SK-N-SH (cell line): ENCODE measurements around the gene TFPI.

ENCODE experiments used
- CTCF ChIP-seq: fragments of 200-600 bp; sonication (generic); IDR thresholded peaks from 2 replicates; pipeline ENCODE4 v1.6.1; 2017; ENCODE audit warnings: antibody characterized with exemption, mild to moderate bottlenecking, moderate library complexity
- FOXJ3 ChIP-seq: sonication (generic); formaldehyde crosslinking; IDR thresholded peaks from 2 replicates; pipeline ENCODE4 v1.5.1; 2020; ENCODE audit warnings: mild to moderate bottlenecking, missing genetic modification reagents
- IRF3 ChIP-seq: fragments of 150-350 bp; IDR thresholded peaks from 2 replicates; pipeline ENCODE4 v1.6.1; 2016; ENCODE audit warnings: mild to moderate bottlenecking, low read depth, low read length
- RAD21 ChIP-seq: IDR thresholded peaks from 2 replicates; pipeline ENCODE4 v1.6.1; 2012; ENCODE audit warnings: mild to moderate bottlenecking, low read length
- RFX5 ChIP-seq: IDR thresholded peaks from 2 replicates; pipeline ENCODE4 v1.6.1; 2012; ENCODE audit warnings: mild to moderate bottlenecking, improper control_type of control experiment, low read length
- USF2 ChIP-seq: fragments of 150-350 bp; IDR thresholded peaks from 2 replicates; pipeline ENCODE4 v1.6.1; 2017; ENCODE audit warnings: antibody characterized with exemption, low read length, low read depth, borderline replicate concordance

GRCh38 chr2:187519419-187520120 is 34.7 kb downstream of the TFPI start:
- TF ChIP-seq IRF3: no peak
- TF ChIP-seq CTCF: no peak
- TF ChIP-seq RAD21: no peak
- TF ChIP-seq USF2: no peak
- TF ChIP-seq RFX5: no peak
- TF ChIP-seq FOXJ3 (CRISPR knock-in tag): no peak
